Erythroblast (primary cell): ENCODE results near the gene KIF1A.

Source experiments
- GATA1 ChIP-seq: IDR thresholded peaks from 2 replicates; pipeline ENCODE4 v1.6.1; 2011; ENCODE audit warnings: low read depth, mild to moderate bottlenecking, control low read depth, low read length, moderate library complexity
- POLR2A ChIP-seq: IDR thresholded peaks from 2 replicates; pipeline ENCODE4 v1.6.1; 2011; ENCODE audit warnings: mild to moderate bottlenecking, low read length

GRCh38 chr2:240825476-240825875 lies 5.5 kb upstream of the KIF1A start:
- TF ChIP-seq POLR2A: no peak
- TF ChIP-seq GATA1: no peak
